Measurements from ENCODE around the gene NRSN2. TPM values are rescaled to one million over a fixed set of nuclear protein-coding genes. Genes with fewer than 3 reads are reported as not detected.
A peak's percentile ranks its signal among the peaks of the same experiment; 100 is the strongest.
"Not testable (repeated sequence)": the region's sequence is repeated elsewhere in the genome, so short reads cannot be mapped to it uniquely, and the experiment has no call there.

NRSN2 gene
- total RNA-seq, 1 experiment from 2014 or later: 65.9 TPM

- in situ Hi-C loops (cut with HindIII; ENCODE audit: low sequenced_read_pairs): no loop called here
- DNase-seq (ENCODE audit: low spot score): peak; percentile 94
These were observed 951 bp downstream of the NRSN2 start for GRCh38 chr20:347640-348484.

- DNase-seq (ENCODE audit: low spot score): no peak
- in situ Hi-C loops (cut with HindIII; ENCODE audit: low sequenced_read_pairs): no loop called here
These were observed 2.3 kb downstream of the NRSN2 start for GRCh38 chr20:348972-349841.

- DNase-seq (ENCODE audit: low spot score): peak; percentile 73
- in situ Hi-C loops (cut with HindIII; ENCODE audit: low sequenced_read_pairs): no loop called here
These were observed 6.3 kb downstream of the NRSN2 start for GRCh38 chr20:353166-353565.

GRCh38 chr20:354298-354977 is 7.5 kb downstream of the NRSN2 start:
- in situ Hi-C loops (cut with HindIII; ENCODE audit: low sequenced_read_pairs): no loop called here
- peak; percentile 89 for DNase-seq (ENCODE audit: low spot score)

- DNase-seq (ENCODE audit: low spot score); in situ Hi-C loops (cut with HindIII; ENCODE audit: low sequenced_read_pairs): not testable (repeated sequence)
These were observed 9.2 kb downstream of the NRSN2 start for GRCh38 chr20:356154-356553.

- DNase-seq (ENCODE audit: low spot score): no peak
- in situ Hi-C loops (cut with HindIII; ENCODE audit: low sequenced_read_pairs): no loop called here
These were observed 9.8 kb downstream of the NRSN2 start for GRCh38 chr20:356745-357144.

- in situ Hi-C loops (cut with HindIII; ENCODE audit: low sequenced_read_pairs): no loop called here
- DNase-seq (ENCODE audit: low spot score): no peak
These were observed 12.1 kb downstream of the NRSN2 start for GRCh38 chr20:358891-359555.

- DNase-seq (ENCODE audit: low spot score): no peak
- in situ Hi-C loops (cut with HindIII; ENCODE audit: low sequenced_read_pairs): loop anchor here (5.0 kb wide), 1 partner anchor 71 kb away; no protein-coding TSS in a partner anchor
These were observed 14.7 kb downstream of the NRSN2 start for GRCh38 chr20:361561-361960.

- in situ Hi-C loops (cut with HindIII; ENCODE audit: low sequenced_read_pairs): loop anchor here (5.0 kb wide), 1 partner anchor 70 kb away; no protein-coding TSS in a partner anchor
- DNase-seq (ENCODE audit: low spot score): peak; percentile 89
These were observed 15.7 kb downstream of the NRSN2 start for GRCh38 chr20:362271-363254.

GRCh38 chr20:363319-364078 is 16.6 kb downstream of the NRSN2 start:
- no peak for DNase-seq (ENCODE audit: low spot score)
- in situ Hi-C loops (cut with HindIII; ENCODE audit: low sequenced_read_pairs): loop anchor here (5.0 kb wide), 1 partner anchor 69 kb away; no protein-coding TSS in a partner anchor

- in situ Hi-C loops (cut with HindIII; ENCODE audit: low sequenced_read_pairs): loop anchor here (5.0 kb wide), 1 partner anchor 67 kb away; no protein-coding TSS in a partner anchor
- DNase-seq (ENCODE audit: low spot score): no peak
These were observed 18.2 kb downstream of the NRSN2 start for GRCh38 chr20:364905-365794.

- in situ Hi-C loops (cut with HindIII; ENCODE audit: low sequenced_read_pairs): no loop called here
- no peak for DNase-seq (ENCODE audit: low spot score)
These were observed 19.3 kb downstream of the NRSN2 start for GRCh38 chr20:366041-366718.

GRCh38 chr20:366719-367485 is 20.0 kb downstream of the NRSN2 start:
- in situ Hi-C loops (cut with HindIII; ENCODE audit: low sequenced_read_pairs): no loop called here
- DNase-seq (ENCODE audit: low spot score): no peak

- in situ Hi-C loops (cut with HindIII; ENCODE audit: low sequenced_read_pairs): no loop called here
- DNase-seq (ENCODE audit: low spot score): no peak
These were observed 20.6 kb downstream of the NRSN2 start for GRCh38 chr20:367486-367887.

GRCh38 chr20:368915-369314 is 22.0 kb downstream of the NRSN2 start:
- no peak for DNase-seq (ENCODE audit: low spot score)
- in situ Hi-C loops (cut with HindIII; ENCODE audit: low sequenced_read_pairs): no loop called here
